Neural cell (in vitro differentiated cells): Measurements from ENCODE around the gene WWC2.

Experiments used
- CTCF ChIP-seq: fragments of 450-650 bp; IDR thresholded peaks from 2 replicates; pipeline ENCODE4 v1.5.1; 2014; ENCODE audit warnings: antibody characterized with exemption, mild to moderate bottlenecking, moderate library complexity; ENCODE audit not compliant: poor library complexity, severe bottlenecking
- POLR2AphosphoS5 ChIP-seq: IDR thresholded peaks from 2 replicates; pipeline ENCODE4 v1.6.1; 2012

- no peak for TF ChIP-seq CTCF
- no peak for TF ChIP-seq POLR2AphosphoS5
Measured at GRCh38 chr4:183300655-183301054, 201.6 kb downstream of the WWC2 start.
